Fibroblast of lung (primary cell): ENCODE data around the gene CHD2. TPM values are rescaled to one million over a fixed set of nuclear protein-coding genes. Genes with fewer than 3 reads are reported as not detected.

Experiments used
- DNase-seq, 2 donors: peaks; one replicate each; pipeline versions ENCODE4 v3.0.0 to v3.0.0-alpha.2; 2010; ENCODE audit warnings: low read depth in 2 of 2
- H2AFZ ChIP-seq: 2 replicates; pipeline ENCODE4 v1.5.1; 2012; ENCODE audit warnings: low read length, control low read depth, inconsistent platforms
- H3K27ac ChIP-seq: 2 replicates; pipeline ENCODE4 v1.5.1; 2011; ENCODE audit warnings: low read length, control low read depth; ENCODE audit not compliant: insufficient read depth
- H3K27me3 ChIP-seq: 2 replicates; pipeline ENCODE4 v1.5.1; 2011; ENCODE audit warnings: mild to moderate bottlenecking, low read length; ENCODE audit not compliant: control insufficient read depth, insufficient read depth
- H3K36me3 ChIP-seq: 2 replicates; pipeline ENCODE4 v1.5.1; 2011; ENCODE audit warnings: low read length; ENCODE audit not compliant: control insufficient read depth, insufficient read depth
- H3K4me1 ChIP-seq: 2 replicates; pipeline ENCODE4 v1.5.1; 2011; ENCODE audit warnings: low read length; ENCODE audit not compliant: control insufficient read depth, insufficient read depth; ENCODE audit errors: extremely low read depth
- H3K4me2 ChIP-seq: 2 replicates; pipeline ENCODE4 v1.5.1; 2011; ENCODE audit warnings: low read length, control low read depth; ENCODE audit not compliant: insufficient read depth; ENCODE audit errors: extremely low read depth
- H3K4me3 ChIP-seq, 4 experiments: fragments of 200-600 bp in 1 of 4; sonication (generic) in 1 of 4; replicated peaks in 1 of 4; 2 replicates each; pipeline ENCODE4 v1.5.1; 2011 to 2016; ENCODE audit warnings: low read length in 4 of 4, low read depth in 3 of 4, mild to moderate bottlenecking in 3 of 4, control low read depth in 2 of 4, inconsistent platforms in 1 of 4, mixed read lengths in 1 of 4; ENCODE audit not compliant: insufficient read depth in 1 of 4; ENCODE audit errors: control extremely low read depth in 1 of 4
- H3K79me2 ChIP-seq: 2 replicates; pipeline ENCODE4 v1.5.1; 2012; ENCODE audit warnings: mild to moderate bottlenecking, low read length, inconsistent platforms; ENCODE audit not compliant: control insufficient read depth, insufficient read depth
- H3K9ac ChIP-seq: 2 replicates; pipeline ENCODE4 v1.5.1; 2011; ENCODE audit warnings: mild to moderate bottlenecking, low read length, control low read depth; ENCODE audit not compliant: insufficient read depth
- H3K9me3 ChIP-seq: 2 replicates; pipeline ENCODE4 v1.5.1; 2012; ENCODE audit warnings: low read depth, low read length; ENCODE audit not compliant: control insufficient read depth, insufficient read depth
- H4K20me1 ChIP-seq: 2 replicates; pipeline ENCODE4 v1.5.1; 2011; ENCODE audit warnings: low read length; ENCODE audit not compliant: control insufficient read depth, insufficient read depth; ENCODE audit errors: extremely low read depth
- EZH2 ChIP-seq: IDR thresholded peaks from 2 replicates; pipeline ENCODE4 v1.5.1; 2012; ENCODE audit warnings: low read length, control low read depth, mild to moderate bottlenecking; ENCODE audit errors: missing control alignments
- polyA plus RNA-seq, 2 donors: library from polyadenylated mRNA; depleted of rRNA in 1 of 2; stranded (reverse) in 1 of 2; unstranded in 1 of 2; fragments of >200 nt; gene quantifications; 2 replicates each; pipeline ENCODE4 v1.2.1, GENCODE V29; 2011 to 2012; ENCODE audit warnings: missing spikeins in 1 of 2
- total RNA-seq: library from RNA; depleted of rRNA; stranded (reverse); fragments of >200 nt; gene quantifications from 2 replicates; pipeline ENCODE4 v1.2.1, GENCODE V29; 2014
- TF ChIP-seq, protein P1 (sequence below), 2 donors: IDR thresholded peaks in 1 of 2; conservative IDR thresholded peaks in 1 of 2; 1 replicate in 1 of 2; 2 replicates in 1 of 2; pipeline ENCODE4 v1.5.1; 2011 to 2012; ENCODE audit warnings: low read length in 2 of 2, control low read depth in 1 of 2, inconsistent platforms in 1 of 2, low read depth in 1 of 2, mild to moderate bottlenecking in 1 of 2

Gene CHD2
- total and polyA plus RNA-seq, 2 donors (not counting 1 experiment from before 2014, with no cell fraction given), result 36.5 to 92.5 TPM

- Histone ChIP-seq H3K36me3 (peaks cover 29% of the 10 kb centered on the region), H2AFZ (no peak overlapping the region), H3K27me3 (no peaks in the 10 kb centered on the region), H3K9ac (no peak overlapping the region), H3K27ac (no peak overlapping the region), H3K4me1 (no peaks in the 10 kb centered on the region), H3K79me2 (peaks cover 3% of the 10 kb centered on the region), H4K20me1 (no peaks in the 10 kb centered on the region), H3K4me3 (no peak overlapping the region), H3K4me2 (no peak overlapping the region), H3K9me3 (no peaks in the 10 kb centered on the region)
- DNase-seq, result no peak
- TF ChIP-seq, protein P1, sequence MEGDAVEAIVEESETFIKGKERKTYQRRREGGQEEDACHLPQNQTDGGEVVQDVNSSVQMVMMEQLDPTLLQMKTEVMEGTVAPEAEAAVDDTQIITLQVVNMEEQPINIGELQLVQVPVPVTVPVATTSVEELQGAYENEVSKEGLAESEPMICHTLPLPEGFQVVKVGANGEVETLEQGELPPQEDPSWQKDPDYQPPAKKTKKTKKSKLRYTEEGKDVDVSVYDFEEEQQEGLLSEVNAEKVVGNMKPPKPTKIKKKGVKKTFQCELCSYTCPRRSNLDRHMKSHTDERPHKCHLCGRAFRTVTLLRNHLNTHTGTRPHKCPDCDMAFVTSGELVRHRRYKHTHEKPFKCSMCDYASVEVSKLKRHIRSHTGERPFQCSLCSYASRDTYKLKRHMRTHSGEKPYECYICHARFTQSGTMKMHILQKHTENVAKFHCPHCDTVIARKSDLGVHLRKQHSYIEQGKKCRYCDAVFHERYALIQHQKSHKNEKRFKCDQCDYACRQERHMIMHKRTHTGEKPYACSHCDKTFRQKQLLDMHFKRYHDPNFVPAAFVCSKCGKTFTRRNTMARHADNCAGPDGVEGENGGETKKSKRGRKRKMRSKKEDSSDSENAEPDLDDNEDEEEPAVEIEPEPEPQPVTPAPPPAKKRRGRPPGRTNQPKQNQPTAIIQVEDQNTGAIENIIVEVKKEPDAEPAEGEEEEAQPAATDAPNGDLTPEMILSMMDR (conservative IDR thresholded peaks at IDR 0.05 in 1 of 2, IDR thresholded peaks at IDR 0.05 in 1 of 2; ENCODE audit: low read depth in 1 of 2, low read length in 2 of 2), result no peak
- TF ChIP-seq EZH2, result no peak
Measured at GRCh38 chr15:93007994-93008393, 107.9 kb downstream of the CHD2 start.

DNA sequence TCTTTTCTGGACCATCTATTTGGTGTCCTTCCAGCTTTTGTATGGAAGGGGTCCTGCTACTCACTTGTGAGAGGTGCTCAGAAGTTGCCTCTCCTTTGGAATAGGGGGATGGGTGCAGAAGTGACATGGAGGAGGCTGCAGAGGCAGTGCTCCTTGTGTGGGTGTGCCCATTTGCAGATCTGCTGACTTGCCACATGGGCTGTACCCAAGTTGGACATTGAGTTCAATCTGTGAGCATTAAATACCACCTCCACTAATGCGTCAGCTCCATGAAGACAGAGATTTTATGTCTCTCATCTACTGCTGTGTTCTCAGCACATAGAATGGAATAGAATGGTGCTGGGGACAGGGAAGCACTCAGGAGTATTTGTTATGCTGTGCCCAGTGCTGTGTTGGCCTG, 112.7 kb downstream of the CHD2 start:
- no peak overlapping the region for H3K4me2 ChIP-seq
- H3K36me3 ChIP-seq, result peaks cover 29% of the 10 kb centered on the region
- no peak overlapping the region for H3K4me3 ChIP-seq
- no peak for TF ChIP-seq EZH2
- TF ChIP-seq, protein P1 (conservative IDR thresholded peaks at IDR 0.05 in 1 of 2, IDR thresholded peaks at IDR 0.05 in 1 of 2; ENCODE audit: low read depth in 1 of 2, low read length in 2 of 2), result no peak
- no peak overlapping the region for H2AFZ ChIP-seq
- no peaks in the 10 kb centered on the region for H3K27me3 ChIP-seq
- no peak overlapping the region for H3K27ac ChIP-seq
- H3K79me2 ChIP-seq, result peaks cover 1% of the 10 kb centered on the region
- H4K20me1 ChIP-seq, result no peaks in the 10 kb centered on the region
- H3K9ac ChIP-seq, result no peak overlapping the region
- no peaks in the 10 kb centered on the region for H3K9me3 ChIP-seq
- no peak for DNase-seq
- no peaks in the 10 kb centered on the region for H3K4me1 ChIP-seq

DNA sequence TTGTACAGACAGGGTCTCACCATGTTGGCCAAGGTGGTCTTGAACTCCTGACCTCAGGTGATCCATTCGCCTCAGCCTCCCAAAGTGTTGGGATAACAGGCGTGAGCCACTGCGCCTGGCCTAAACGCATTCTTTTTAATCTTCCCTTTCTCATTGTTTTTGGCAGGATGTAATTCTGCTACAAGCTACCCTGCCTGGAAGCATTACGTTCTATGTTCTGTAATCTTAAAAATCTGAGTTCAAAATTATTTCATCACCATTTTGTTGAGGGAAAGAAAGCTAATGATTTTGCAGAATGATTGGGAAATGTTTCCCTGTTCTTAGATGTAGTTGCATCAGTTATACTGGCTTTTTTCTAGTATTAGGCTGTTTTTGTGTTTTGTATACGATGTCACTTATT, 117.4 kb downstream of the CHD2 start:
- H3K79me2 ChIP-seq, result peaks cover 6% of the 10 kb centered on the region
- H4K20me1 ChIP-seq, result no peaks in the 10 kb centered on the region

More for the DNA sequence above, 117.4 kb downstream of the CHD2 start:
- H2AFZ ChIP-seq, result no peak overlapping the region
- no peak overlapping the region for H3K9ac ChIP-seq
- peak in 1 of 2 donors; percentile 79 for DNase-seq
- H3K9me3 ChIP-seq, result no peaks in the 10 kb centered on the region
- H3K4me1 ChIP-seq, result no peaks in the 10 kb centered on the region
- TF ChIP-seq, protein P1 (conservative IDR thresholded peaks at IDR 0.05 in 1 of 2, IDR thresholded peaks at IDR 0.05 in 1 of 2; ENCODE audit: low read depth in 1 of 2, low read length in 2 of 2), result no peak
- TF ChIP-seq EZH2, result no peak
- H3K27ac ChIP-seq, result no peak overlapping the region
- no peak overlapping the region for H3K4me2 ChIP-seq
- H3K4me3 ChIP-seq, result no peak overlapping the region
- H3K36me3 ChIP-seq, result peaks cover 34% of the 10 kb centered on the region
- no peaks in the 10 kb centered on the region for H3K27me3 ChIP-seq
